ENCODE results near the gene CR1L. TPM values are rescaled to one million over a fixed set of nuclear protein-coding genes. Genes with fewer than 3 reads are reported as not detected.
"Not testable (repeated sequence)": the region's sequence is repeated elsewhere in the genome, so short reads cannot be mapped to it uniquely, and the experiment has no call there.

The CR1L gene
- total RNA-seq, result not detected in 2 replicates

DNA sequence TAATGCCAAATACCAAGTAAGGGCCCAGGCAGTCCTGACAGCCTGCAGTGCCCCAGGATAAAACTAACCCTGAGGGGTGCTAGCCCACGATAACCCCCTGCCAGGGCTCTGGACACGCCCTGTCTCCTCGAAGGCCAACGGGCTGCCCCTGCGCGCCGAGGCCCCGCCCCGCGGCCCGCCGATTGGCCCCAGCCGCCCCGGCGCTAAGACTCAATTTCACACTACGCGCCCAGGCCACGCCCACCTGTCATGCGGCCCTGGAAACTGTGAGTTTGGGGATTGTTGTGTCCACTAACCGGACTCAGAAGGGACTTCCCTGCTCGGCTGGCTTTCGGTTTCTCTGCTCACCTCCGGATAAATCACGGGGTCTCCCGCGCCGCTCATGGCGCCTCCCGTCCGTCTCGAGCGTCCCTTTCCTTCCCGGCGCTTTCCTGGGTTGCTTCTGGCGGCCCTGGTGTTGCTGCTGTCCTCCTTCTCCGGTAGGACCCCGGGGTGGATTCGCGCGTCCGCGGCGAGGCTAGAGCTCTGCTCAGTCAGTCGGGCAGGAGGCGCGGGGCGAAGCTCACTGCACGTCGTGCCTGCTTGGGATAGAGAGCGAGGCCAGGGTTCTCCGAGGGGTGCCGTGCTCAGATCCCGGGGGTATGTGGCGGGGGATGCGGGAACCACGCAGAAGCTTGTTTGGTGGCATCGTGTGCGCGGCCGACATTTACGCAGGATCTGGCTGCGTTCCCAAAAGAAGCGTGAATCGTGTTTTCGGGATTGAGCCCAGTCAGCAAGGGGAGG is at the start of gene CR1L:
CR1L (plus strand) TSS at position 282 of the 783 bp plus-strand sequence; CDS start at position 383, 101 bp downstream.
- DNase-seq (ENCODE audit: low read depth in 2 of 2), result peak; percentile 67 to 80

DNA sequence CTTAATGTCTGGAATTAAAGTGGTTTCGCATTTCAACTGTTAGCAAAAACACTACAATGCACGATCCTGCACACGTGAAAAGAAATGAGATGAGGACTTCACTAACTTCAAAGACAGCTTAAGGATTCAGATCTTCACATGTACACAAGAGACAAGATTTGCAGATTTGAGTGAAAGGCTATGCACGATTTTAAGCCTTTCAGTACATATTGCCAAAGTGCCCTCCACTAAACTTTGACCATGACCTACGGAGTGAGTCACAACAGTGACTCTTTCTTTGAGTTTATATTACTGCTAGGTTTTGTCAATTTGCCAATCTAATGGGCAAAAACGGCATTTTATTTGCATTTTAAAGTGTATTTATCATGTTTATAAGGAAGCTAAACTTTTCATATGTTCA is 41.2 kb upstream of the CR1L start:
- peak in 1 of 2 donors; percentile 37 for DNase-seq (ENCODE audit: low read depth in 2 of 2)

DNA sequence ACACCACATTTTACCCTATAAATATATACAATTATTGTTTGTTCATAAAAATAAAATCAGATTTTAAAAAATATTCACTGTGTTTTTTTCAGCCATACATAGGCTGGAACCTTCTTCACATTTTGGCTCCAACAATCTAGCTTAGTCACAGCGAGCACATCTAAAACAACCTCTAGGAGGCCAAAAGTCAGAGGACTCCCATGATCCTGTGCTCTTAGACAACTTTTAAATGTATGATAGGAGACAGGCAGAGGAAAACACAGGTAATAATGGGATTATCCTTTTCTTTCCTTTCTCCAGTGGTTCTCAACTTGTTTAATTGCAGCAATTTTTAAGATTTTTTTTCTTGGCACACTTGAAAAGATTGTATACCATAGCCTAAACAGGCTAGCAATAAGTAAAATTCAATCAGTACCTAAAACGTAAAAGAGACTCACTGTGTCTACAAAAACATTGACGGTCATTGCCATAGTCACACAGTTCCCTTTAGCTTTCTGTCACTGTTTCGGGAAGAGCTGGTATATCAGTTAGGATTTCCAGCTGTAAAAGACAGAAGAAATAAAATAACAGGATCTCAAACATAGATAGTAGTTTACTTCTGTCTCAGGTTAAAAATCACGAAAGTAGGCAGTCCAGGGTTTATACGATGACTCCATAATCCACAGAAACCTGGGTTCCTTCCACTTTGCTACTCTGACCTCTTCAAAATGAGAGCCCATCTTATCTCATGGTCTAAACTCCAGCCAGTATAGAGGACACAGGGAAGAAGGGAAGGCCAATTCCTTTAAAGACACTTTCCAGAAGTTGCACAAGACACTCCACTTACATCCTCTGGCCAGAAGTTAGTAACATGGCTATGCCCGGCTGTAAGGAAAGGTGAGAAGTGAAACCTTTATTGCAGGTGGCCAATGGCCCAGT is 39.2 kb upstream of the CR1L start:
- DNase-seq (ENCODE audit: low read depth in 2 of 2), result no peak

DNA sequence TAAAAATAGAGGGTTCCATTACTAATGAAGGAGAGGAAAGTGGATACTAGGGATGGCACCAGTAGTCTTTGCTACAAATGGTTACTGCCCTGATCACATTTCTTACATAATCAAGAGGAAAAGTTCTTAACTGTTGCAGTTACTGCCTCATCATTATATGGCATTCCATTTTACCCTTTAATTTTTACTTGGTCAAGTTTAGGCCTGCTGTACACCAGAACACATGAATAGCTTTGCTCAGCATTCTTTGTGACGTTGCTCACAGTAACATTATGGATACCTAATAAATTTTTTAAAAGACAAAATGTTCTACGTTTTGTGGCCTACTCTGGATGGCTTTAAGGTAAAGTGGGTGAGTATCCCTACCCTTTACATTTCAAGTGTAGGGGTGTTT is 38.6 kb upstream of the CR1L start:
- DNase-seq (ENCODE audit: low read depth in 2 of 2), result no peak

DNA sequence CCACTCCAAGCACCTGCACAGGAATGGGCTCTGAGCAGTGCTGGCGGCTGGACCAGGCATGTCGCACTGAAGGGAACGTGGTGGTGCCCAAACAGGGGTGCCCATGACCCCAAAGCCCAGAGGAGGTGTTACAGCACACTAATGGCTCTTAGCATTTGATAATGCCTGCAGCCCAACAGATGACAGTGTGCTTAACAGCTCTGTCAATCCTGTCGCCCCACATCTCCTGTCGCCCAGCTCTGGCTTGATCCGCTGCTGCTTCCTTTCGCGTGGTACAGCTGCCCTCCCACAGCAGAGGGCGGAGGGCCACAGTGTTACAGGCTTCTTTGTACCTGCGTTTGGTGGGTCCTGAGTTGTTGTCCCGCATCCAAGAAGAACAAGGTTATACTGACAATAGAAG is 32.2 kb upstream of the CR1L start:
- DNase-seq (ENCODE audit: low read depth in 2 of 2), result no peak

DNA sequence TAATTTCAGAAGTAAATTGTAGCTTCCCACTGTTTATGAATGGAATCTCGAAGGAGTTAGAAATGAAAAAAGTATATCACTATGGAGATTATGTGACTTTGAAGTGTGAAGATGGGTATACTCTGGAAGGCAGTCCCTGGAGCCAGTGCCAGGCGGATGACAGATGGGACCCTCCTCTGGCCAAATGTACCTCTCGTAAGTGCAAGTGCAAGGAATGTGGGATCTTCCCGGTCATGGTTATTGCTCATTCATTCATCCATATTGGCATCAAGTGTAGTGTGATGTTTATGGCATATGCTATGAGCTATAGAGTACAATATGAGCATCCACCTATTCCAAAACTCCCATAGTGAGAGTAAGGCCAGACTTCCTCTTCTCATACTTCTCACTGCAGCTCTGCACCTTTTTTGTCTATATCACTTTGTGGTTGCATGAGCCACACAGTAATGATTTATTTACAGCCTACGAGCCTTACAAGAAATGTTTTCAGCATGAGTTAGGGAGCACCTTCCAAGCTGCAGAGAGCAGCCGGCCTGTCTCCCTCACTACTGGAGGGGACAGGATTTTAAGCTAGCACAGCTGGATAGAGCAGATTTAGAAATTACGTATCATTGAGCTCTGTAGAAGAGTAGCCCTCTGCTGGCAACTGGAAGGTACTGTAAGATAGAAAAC is 24.9 kb upstream of the CR1L start:
- DNase-seq (ENCODE audit: low read depth in 2 of 2), result peak; percentile 48 to 49

DNA sequence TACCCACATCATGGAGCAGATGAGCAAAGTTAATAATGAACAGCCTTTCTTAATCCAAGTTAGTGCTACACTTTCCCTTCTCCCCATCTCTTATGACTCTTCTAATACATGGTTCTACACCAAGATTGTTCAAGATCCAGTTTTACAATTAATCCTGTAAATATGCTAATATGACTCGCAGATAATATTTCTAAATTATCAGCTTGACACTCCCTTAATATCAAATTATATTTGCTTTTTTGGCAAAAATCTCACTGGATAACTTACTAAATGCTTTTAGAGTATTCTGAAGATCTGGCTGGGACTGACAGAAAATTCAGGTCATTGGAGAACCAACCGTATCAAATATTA is 24.4 kb upstream of the CR1L start:
- DNase-seq (ENCODE audit: low read depth in 2 of 2), result no peak

DNA sequence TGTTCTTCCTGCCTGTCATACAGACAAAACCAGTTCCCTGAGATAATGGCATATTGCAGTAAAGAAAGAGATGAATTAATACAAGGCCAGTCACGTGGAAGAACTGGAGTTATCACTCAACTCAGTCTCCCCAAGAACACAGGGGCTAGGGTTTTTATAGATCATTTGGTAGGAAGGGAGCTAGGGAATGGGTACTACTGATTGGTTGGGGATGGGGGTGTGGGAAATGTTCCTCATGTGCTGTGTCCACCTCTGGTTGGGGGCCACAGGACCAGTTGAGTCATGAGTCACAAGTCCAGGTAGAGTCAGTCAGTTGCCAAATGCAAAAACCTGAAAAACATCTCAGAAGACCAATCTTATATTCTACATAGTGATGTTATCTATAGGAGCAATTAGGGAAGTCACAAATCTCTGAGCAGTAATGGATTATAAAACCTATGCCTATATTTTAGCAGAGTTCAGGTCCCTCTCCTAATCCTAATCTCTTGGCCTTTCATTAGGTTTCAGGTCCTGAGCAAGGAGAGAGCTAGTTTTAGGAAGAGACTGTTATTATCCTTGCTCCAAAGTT is 19.3 kb upstream of the CR1L start:
- not testable (repeated sequence) for DNase-seq (ENCODE audit: low read depth in 2 of 2)

DNA sequence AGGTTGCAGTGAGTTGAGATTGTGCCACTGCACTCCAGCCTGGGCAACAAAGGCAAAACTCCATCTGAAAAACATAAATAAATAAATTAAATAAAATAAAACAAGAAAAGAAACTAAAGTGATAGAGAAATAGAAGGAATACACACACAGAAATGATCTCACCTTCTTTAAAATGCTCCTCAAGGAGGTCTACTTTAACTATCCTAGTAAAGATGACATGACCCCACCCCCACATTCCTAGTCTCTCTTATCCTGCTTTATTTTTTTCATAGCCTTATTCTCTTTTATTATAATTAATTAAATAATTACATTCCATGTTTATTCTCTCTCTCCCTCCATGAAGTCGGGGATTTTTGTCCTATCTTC is 18.0 kb upstream of the CR1L start:
- no peak for DNase-seq (ENCODE audit: low read depth in 2 of 2)

DNA sequence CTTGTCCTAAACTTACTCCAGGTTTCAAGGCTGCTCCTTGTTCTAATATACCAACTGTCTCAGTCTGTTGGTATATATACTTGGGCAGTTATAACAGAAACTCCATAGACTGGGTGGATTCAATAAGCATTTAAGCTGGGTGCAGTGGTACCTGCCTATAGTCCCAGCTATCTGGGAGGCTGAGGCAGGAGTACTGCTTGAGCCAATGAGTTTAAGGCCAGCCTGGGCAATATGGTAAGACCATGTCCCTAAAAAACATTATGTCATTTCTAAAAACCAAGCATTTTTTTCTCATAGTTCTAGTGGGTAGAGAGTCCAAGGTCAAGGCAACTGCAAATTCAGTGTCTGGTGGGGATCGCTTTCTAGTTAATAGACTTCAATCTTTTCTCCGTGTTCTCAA is 17.4 kb upstream of the CR1L start:
- no peak for DNase-seq (ENCODE audit: low read depth in 2 of 2)

DNA sequence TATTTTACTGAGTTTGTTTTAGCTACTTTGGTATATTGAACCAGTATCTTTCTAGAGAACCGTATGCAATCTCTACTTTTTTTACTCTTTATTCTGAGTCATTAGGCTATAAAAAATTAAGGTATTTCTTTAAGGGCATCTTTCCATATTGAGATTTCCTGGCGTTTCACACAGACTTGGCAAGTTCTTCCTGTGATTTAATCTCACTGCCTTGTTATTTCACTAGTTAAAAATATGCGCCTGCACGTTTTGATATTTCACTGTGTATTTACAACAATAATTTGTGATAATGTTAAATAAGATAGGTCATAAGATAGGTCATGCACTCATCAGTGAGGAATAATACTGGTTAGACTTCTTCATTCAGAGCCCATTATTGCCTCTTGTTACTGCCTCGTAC is 16.2 kb upstream of the CR1L start:
- DNase-seq (ENCODE audit: low read depth in 2 of 2), result peak in 1 of 2 donors; percentile 12

DNA sequence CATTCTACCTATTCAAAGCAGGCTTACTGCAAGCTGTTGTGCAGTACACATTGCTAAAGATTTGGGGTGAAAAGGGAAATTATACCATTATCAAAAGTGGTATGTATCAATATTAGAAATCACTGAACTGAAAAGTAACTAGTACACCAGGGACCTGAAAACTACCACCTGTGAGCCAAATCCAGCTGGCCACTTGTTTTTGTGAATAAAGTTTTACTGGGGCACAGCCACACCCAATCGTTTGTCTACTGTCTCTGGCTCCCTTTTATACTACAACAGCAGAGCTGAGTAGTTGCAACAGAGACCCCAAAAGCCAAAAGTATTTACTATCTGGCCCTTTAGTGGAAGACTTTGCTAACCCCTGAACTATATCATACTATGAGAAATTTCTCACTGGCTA is 13.8 kb upstream of the CR1L start:
- DNase-seq (ENCODE audit: low read depth in 2 of 2), result no peak

DNA sequence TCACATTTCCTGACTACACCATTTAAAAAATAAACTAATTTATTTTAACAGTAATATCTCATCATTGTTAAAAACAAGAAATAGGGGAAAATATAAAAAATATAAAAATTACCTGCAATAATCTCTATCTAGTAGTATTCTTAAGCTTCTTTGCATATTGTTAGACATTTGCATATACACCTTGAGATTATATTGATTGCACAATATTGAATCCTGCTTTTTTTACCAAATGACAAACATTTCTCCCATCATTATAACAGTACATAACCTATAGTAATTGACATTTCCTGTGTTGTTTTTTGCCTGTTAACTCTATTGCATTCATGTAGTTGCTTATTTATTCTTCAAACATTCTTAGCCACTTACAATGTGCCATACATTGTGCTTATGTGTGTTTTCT is 11.7 kb upstream of the CR1L start:
- no peak for DNase-seq (ENCODE audit: low read depth in 2 of 2)

DNA sequence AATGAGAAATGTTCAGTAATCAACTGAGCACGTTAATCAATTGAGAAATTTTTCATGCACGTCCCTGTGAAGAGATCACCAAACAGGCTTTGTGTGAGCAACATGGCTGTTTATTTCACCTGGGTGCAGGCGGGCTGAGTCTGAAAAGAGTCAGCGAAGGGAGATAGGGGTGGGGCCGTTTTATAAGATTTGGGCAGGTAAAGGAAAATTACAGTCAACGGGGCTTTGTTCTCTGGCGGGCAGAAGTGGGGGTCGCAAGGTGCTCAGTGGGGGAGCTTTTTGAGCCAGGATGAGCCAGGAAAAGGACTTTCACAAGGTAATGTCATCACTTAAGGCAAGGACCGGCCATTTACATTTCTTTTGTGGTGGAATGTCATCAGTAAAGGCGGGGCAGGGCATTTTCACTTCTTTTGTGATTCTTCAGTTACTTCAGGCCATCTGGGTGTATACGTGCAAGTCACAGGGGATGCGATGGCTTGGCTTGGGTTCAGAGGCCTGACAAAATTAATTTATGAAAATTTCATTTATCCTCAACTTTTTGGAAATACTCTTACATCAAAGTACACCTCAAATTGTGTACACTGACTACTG is 11.1 kb upstream of the CR1L start:
- not testable (repeated sequence) for DNase-seq (ENCODE audit: low read depth in 2 of 2)

DNA sequence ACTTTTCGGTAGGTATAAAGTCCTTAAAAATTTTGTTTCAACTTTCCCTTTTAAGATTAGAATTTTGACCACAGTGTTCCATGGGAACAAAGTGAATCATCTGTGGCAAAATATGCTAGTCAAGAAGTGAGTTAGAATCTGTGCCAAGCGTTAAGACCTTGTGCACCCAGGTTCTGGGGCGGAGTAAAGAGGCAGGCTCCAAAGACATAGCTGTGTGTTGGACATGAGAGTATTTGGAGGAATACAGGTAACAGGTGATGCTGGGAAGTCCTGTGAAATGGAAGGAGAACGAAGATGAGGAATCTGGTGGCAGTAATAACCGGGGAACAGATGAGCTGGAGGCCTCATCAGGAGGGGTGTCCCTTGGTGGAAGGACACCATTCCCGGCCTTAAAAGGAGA is 10.6 kb upstream of the CR1L start:
- not testable (repeated sequence) for DNase-seq (ENCODE audit: low read depth in 2 of 2)

DNA sequence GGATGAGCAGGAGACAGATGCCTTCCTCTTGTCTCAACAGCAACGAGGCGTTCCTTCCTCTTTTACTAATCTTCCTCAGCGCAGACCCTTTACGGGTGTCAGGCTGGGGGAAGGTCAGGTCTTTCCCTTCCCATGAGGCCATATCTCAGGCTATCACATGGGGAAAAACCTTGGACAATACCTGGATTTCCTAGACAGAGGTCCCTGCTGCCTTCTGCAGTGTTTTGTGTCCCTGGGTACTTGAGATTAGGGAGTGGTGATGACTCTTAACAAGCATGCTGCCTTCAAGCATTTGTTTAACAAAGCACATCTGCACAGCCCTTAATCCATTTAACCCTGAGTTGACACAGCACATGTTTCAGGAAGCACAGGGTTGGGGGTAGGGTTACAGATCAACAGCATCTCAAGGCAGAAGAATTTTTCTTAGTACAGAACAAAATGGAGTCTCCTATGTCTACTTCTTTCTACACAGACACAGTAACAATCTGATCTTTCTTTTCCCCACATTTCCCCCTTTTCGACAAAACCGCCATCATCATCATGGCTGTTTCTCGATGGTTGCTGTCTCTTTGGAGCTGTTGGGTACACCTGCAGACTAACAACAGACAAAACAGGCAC is 9.3 kb upstream of the CR1L start:
- not testable (repeated sequence) for DNase-seq (ENCODE audit: low read depth in 2 of 2)

DNA sequence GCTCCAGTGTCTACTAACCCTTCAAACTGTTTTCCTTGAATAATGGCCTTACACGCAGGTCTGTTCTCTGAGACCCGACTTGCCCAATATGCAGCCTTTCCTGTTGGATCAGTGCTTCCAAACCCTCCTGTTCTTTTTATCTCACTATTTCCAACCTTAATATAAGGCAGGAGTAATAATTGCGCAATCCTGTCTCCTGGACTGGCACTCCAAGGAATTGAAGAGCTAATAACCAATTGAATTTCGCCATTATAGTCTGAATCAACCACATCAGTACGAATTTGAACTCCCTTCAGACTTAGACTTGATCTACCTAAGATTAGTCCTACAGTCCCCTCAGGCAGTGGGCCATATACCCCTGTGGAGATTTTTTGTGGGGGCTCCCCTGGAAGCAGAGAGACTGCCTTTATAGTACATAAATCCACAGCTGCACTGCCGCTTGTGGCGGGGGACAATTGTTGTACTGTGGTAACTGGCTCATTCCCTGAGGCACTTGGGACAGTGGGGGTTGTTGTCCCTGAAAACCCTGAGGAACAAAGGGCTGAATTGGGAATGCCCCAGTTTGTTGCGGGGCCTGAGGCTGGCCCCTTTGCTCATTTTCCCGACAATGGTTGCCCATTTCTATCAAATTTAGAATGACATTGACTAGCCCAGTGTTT is 6.3 kb upstream of the CR1L start:
- DNase-seq (ENCODE audit: low read depth in 2 of 2), result not testable (repeated sequence)

DNA sequence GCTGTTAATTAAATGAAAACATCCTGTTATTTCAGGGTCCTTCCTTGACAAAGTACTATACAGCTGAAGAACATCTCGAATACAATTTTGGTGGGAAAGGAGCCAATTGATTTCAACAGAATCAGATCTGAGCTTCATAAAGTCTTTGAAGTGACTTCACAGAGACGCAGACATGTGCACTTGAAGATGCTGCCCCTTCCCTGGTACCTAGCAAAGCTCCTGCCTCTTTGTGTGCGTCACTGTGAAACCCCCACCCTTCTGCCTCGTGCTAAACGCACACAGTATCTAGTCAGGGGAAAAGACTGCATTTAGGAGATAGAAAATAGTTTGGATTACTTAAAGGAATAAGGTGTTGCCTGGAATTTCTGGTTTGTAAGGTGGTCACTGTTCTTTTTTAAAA is 5.6 kb upstream of the CR1L start:
- DNase-seq (ENCODE audit: low read depth in 2 of 2), result not testable (repeated sequence)

DNA sequence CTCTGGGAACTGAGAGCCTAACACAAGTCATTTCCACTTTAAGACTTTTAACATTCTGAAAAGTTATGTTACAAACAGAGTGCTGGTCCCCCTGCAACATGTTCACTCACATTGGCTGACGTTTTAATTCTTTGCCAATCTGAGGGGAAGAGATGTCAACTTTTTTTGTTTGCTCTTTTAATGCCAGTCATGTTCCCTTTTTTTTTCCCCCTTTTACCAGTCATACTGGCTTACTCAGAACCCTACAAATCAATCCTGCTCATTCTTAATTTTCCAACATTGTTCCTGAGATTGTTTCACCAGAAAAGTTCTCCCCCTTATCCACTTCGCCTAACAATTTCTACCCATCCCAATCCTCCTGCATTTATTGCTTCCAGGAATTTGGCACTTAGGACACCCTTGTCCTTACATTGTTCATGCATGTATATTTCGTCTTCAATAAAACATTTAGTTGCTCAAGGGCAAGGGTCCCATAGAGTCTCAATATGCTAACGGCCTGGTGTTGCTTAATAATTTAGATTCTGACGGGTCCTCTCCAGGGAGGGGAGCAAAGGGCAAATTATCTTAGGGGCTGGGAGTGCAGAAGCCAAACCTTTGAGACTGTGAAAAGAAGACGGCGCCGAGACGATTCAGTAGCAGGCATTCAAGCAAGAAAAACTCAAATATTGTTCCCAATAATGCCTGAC is 624 bp upstream of the CR1L start:
- no peak for DNase-seq (ENCODE audit: low read depth in 2 of 2)

DNA sequence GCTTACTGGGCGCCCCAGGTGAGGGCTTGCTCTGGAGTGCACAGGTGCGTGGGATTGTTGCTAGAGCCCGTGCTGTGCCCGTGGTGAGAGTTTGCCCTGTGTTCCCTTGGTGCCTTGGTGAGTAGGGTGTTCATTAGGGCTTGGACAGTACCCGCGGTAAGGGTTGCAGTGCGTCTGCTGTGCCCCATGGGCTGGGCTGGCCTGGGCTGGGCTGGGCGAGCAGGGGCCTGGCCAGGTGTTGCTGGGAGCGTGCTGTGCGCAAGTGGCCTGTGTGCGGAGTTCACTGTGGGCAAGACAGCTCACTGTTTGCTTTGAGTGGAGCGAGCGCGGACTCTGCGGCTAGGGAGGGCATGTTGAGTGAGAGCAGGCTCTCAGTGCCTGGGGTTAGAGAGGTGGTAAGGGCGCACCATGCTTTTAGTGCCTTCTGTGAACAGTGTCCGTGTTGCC is 725 bp downstream of the CR1L start:
- DNase-seq (ENCODE audit: low read depth in 2 of 2), result no peak

Data from lung microvascular endothelial cell (primary cell).